Astrocyte of the spinal cord (primary cell): ENCODE results near the gene MRPL51.

Experiments
- DNase-seq: peaks from one replicate; pipeline ENCODE4 v3.0.0; 2011; ENCODE audit warnings: low read depth, low spot score
- H3K4me3 ChIP-seq: 2 replicates; pipeline ENCODE4 v1.5.1; 2011; ENCODE audit warnings: low read depth, mild to moderate bottlenecking, low read length, moderate library complexity
- in situ Hi-C: cut with HindIII; loops from 2 replicates; pipeline ENCODE4 v1.10.0; 2017; ENCODE audit warnings: low sequenced_read_pairs
- TF ChIP-seq, protein P1 (sequence below): IDR thresholded peaks from 2 replicates; pipeline ENCODE4 v1.5.1; 2012; ENCODE audit warnings: low read depth, mild to moderate bottlenecking, low read length, inconsistent platforms

Gene MRPL51

DNA sequence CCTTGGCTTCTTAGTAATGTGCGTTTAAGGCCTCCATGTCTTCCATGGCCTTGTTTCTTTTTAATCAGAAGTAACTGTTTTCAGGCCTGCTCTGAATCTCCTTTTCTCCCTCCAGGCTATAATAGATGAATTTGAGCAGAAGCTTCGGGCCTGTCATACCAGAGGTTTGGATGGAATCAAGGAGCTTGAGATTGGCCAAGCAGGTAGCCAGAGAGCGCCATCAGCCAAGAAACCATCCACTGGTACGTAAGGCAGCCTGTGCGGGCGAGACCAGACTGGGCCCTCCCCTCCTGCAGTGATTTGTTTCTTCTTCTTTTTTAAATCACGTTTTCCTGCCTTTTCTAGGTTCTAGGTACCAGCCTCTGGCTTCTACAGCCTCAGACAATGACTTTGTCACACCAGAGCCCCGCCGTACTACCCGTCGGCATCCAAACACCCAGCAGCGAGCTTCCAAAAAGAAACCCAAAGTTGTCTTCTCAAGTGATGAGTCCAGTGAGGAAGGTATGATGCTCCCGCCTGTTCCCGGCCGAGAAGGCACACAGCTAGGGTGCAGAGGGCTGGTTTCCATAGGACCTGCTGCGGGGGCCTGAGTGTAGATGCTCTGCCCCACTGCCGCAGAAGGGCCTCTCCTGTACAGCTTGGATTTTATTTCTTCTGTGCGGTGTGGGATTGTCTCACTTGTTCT lies 37.7 kb upstream of the MRPL51 start:
- no peak overlapping the region for H3K4me3 ChIP-seq
- DNase-seq: no peak
- TF ChIP-seq, protein P1, sequence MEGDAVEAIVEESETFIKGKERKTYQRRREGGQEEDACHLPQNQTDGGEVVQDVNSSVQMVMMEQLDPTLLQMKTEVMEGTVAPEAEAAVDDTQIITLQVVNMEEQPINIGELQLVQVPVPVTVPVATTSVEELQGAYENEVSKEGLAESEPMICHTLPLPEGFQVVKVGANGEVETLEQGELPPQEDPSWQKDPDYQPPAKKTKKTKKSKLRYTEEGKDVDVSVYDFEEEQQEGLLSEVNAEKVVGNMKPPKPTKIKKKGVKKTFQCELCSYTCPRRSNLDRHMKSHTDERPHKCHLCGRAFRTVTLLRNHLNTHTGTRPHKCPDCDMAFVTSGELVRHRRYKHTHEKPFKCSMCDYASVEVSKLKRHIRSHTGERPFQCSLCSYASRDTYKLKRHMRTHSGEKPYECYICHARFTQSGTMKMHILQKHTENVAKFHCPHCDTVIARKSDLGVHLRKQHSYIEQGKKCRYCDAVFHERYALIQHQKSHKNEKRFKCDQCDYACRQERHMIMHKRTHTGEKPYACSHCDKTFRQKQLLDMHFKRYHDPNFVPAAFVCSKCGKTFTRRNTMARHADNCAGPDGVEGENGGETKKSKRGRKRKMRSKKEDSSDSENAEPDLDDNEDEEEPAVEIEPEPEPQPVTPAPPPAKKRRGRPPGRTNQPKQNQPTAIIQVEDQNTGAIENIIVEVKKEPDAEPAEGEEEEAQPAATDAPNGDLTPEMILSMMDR: no peak
- in situ Hi-C loops: no loop called here

DNA sequence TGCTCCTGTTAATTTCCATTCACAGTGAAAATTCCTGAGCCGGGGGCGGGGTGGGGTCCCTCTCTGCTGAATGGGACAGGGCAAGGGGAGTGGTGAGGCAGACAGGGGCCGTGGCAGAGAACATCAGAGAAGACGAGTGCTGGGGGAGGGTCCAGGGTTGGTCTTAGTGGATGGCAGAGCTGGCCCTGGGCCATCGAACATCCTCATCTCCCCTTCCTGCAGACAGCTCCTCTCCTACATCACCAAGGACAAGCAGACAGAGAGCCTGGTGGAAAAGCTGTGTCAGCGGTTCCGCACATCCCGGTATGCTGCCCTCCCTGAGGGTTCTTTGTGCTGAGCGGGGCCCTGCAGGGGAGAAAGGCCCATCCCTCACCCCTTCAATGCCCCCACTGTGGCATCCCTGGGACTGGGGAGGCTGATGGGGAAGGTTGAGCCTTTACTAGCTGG lies 36.3 kb upstream of the MRPL51 start:
- in situ Hi-C loops: no loop called here
- TF ChIP-seq, protein P1: no peak
- no peak overlapping the region for H3K4me3 ChIP-seq

DNA sequence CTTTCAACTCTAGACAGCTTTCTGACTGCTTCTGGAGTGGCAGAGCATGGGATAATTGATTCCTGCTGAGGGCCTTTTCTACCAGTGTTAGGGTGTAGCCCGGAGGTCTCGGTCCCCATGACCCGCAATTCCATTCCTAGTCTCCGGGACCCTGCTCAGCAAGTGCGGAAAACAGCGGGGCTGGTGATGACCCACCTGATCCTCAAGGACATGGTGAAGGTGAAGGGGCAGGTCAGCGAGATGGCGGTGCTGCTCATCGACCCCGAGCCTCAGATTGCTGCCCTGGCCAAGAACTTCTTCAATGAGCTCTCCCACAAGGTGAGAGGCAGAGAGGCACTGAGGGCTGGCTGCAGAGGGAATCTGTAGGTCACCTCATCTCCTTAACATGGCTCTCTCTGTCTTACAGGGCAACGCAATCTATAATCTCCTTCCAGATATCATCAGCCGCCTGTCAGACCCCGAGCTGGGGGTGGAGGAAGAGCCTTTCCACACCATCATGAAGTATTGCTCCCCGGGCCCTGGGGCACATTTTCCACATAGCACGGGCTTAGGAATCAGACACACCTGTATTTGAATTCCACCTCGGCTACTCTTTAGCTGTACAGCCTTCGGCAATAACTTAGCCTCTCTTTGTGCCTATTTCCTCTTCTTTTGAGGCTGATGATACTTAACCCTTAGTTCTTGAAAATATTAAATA lies 35.6 kb upstream of the MRPL51 start:
- in situ Hi-C loops: no loop called here
- TF ChIP-seq, protein P1: no peak
- no peak for DNase-seq
- H3K4me3 ChIP-seq: no peak overlapping the region

More for the DNA sequence above, 36.3 kb upstream of the MRPL51 start:
- no peak for DNase-seq

DNA sequence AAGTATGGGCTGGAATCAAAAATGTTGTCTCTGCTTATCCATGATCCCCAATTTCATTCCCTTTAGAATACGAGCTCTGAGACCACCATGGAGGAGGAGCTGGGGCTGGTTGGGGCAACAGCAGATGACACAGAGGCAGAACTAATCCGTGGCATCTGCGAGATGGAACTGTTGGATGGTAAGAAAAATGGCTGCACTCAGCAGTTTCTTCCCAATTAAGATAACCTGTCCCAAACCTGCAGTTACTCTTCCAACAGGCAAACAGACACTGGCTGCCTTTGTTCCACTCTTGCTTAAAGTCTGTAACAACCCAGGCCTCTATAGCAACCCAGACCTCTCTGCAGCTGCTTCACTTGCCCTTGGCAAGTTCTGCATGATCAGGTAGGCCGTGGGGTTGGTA lies 34.6 kb upstream of the MRPL51 start:
- TF ChIP-seq, protein P1: no peak
- no peak for DNase-seq
- in situ Hi-C loops: no loop called here
- H3K4me3 ChIP-seq: no peak overlapping the region

DNA sequence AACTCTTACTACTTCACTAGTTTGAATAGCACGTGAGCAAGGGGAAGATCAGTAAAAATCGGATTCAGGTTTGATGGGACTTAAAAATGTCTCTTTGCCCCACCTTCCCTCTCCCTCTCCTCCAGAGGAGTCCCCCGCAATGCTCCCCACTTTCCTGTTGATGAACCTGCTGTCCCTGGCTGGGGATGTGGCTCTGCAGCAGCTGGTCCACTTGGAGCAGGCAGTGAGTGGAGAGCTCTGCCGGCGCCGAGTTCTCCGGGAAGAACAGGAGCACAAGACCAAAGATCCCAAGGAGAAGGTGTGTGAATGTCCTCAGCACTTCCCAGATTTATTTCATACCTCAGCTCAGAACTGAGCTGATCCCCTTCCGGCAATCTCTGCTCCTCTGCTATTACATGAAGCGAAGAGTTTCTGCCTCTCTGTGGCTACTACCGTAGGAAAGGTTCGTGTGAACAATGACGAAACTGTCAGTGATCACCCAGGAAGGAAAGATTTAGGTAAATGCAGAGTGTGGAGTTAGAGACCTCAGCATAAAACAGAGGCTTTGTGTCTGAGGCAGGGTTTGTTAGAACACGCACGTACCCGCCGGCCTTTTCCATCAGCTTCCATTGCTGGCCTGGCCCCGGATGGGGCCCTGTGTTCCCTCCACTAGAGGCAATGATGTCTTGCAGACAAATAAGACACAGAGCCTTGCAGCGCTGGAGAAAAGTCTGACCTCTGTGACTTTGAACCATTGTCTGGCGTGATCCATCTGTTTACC lies 33.9 kb upstream of the MRPL51 start:
- H3K4me3 ChIP-seq: no peak overlapping the region
- TF ChIP-seq, protein P1: no peak
- in situ Hi-C loops: no loop called here
- DNase-seq: no peak

DNA sequence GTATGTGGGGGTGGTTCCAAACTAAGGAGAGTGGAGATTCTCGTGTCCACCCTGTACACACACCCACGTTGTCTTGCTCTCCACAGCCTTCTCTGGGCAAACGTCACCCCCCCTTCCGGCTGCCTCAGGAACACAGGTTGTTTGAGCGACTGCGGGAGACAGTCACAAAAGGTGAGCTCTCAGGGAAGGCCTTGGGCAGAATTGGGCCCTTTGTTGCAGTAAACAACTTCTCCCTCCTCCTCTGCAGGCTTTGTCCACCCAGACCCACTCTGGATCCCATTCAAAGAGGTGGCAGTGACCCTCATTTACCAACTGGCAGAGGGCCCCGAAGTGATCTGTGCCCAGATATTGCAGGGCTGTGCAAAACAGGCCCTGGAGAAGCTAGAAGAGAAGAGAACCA lies 33.1 kb upstream of the MRPL51 start:
- TF ChIP-seq, protein P1: no peak
- no peak for DNase-seq
- in situ Hi-C loops: no loop called here
- H3K4me3 ChIP-seq: no peak overlapping the region
